Measurements from ENCODE around the gene INSL4.

DNA sequence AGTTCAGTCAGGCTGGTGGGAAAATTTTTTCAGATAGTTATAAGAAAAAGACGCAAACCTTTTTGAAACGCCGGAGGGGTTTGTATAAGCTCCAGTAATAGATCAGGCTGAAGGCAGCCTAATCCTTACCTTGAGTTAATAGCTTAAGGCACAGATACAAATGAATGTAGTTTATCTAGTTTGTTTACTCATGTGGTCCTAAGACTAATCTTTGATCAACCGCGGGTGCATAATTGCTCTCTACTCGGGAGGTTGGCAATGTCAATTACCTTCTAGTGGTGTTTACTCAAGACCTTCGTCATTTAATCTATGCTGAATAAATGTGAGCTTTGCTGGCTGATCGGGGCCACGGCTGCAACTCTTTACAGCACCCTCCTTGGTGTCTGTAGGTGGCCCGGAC, 665 bp upstream of the INSL4 start:
- TF ChIP-seq EGR1 (IDR thresholded peaks at IDR 0.05; ENCODE audit: borderline replicate concordance, low read depth, low read length) (no peak), YY1 (IDR thresholded peaks at IDR 0.05; ENCODE audit: low read depth, low read length) (no peak), BRCA1 (IDR thresholded peaks at IDR 0.05; ENCODE audit: low read depth, low read length) (no peak), TEAD4 (IDR thresholded peaks at IDR 0.05; ENCODE audit: low read depth, low read length) (no peak), ZNF274 (IDR thresholded peaks at IDR 0.05; ENCODE audit: borderline replicate concordance, extremely low read depth, low read length) (no peak), TCF12 (IDR thresholded peaks at IDR 0.05; ENCODE audit: low read depth, low read length) (no peak), TBP (IDR thresholded peaks at IDR 0.05; ENCODE audit: low read depth, low read length) (no peak), CHD1 (IDR thresholded peaks at IDR 0.05; ENCODE audit: low read depth, low read length) (no peak)
- TF ChIP-seq, protein P1, sequence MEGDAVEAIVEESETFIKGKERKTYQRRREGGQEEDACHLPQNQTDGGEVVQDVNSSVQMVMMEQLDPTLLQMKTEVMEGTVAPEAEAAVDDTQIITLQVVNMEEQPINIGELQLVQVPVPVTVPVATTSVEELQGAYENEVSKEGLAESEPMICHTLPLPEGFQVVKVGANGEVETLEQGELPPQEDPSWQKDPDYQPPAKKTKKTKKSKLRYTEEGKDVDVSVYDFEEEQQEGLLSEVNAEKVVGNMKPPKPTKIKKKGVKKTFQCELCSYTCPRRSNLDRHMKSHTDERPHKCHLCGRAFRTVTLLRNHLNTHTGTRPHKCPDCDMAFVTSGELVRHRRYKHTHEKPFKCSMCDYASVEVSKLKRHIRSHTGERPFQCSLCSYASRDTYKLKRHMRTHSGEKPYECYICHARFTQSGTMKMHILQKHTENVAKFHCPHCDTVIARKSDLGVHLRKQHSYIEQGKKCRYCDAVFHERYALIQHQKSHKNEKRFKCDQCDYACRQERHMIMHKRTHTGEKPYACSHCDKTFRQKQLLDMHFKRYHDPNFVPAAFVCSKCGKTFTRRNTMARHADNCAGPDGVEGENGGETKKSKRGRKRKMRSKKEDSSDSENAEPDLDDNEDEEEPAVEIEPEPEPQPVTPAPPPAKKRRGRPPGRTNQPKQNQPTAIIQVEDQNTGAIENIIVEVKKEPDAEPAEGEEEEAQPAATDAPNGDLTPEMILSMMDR (IDR thresholded peaks at IDR 0.05; ENCODE audit: control extremely low read depth in 1 of 3, insufficient read depth in 1 of 3, low read depth in 1 of 3, low read length in 3 of 3) = no peak
